ENCODE data around the gene PDGFA.

- TF ChIP-seq CTCF (IDR thresholded peaks at IDR 0.05) (no peak), POLR2A (IDR thresholded peaks at IDR 0.05) (no peak)
Observed at GRCh38 chr7:475425-475728, 44.3 kb downstream of the PDGFA start.

Measured in esophagus squamous epithelium (tissue), 4 donors.